Fibroblast of lung (primary cell): ENCODE measurements around the gene TGFBR3. TPM values are rescaled to one million over a fixed set of nuclear protein-coding genes. Genes with fewer than 3 reads are reported as not detected.
A peak's percentile ranks its signal among the peaks of the same experiment; 100 is the strongest.

Experiments
- DNase-seq, 2 donors: peaks; one replicate each; pipeline versions ENCODE4 v3.0.0 to v3.0.0-alpha.2; 2010; ENCODE audit warnings: low read depth in 2 of 2
- H2AFZ ChIP-seq: 2 replicates; pipeline ENCODE4 v1.5.1; 2012; ENCODE audit warnings: low read length, control low read depth, inconsistent platforms
- H3K27ac ChIP-seq: 2 replicates; pipeline ENCODE4 v1.5.1; 2011; ENCODE audit warnings: low read length, control low read depth; ENCODE audit not compliant: insufficient read depth
- H3K27me3 ChIP-seq: 2 replicates; pipeline ENCODE4 v1.5.1; 2011; ENCODE audit warnings: mild to moderate bottlenecking, low read length; ENCODE audit not compliant: control insufficient read depth, insufficient read depth
- H3K36me3 ChIP-seq: 2 replicates; pipeline ENCODE4 v1.5.1; 2011; ENCODE audit warnings: low read length; ENCODE audit not compliant: control insufficient read depth, insufficient read depth
- H3K4me1 ChIP-seq: 2 replicates; pipeline ENCODE4 v1.5.1; 2011; ENCODE audit warnings: low read length; ENCODE audit not compliant: control insufficient read depth, insufficient read depth; ENCODE audit errors: extremely low read depth
- H3K4me2 ChIP-seq: 2 replicates; pipeline ENCODE4 v1.5.1; 2011; ENCODE audit warnings: low read length, control low read depth; ENCODE audit not compliant: insufficient read depth; ENCODE audit errors: extremely low read depth
- H3K4me3 ChIP-seq, 4 experiments: fragments of 200-600 bp in 1 of 4; sonication (generic) in 1 of 4; replicated peaks in 1 of 4; 2 replicates each; pipeline ENCODE4 v1.5.1; 2011 to 2016; ENCODE audit warnings: low read length in 4 of 4, low read depth in 3 of 4, mild to moderate bottlenecking in 3 of 4, control low read depth in 2 of 4, inconsistent platforms in 1 of 4, mixed read lengths in 1 of 4; ENCODE audit not compliant: insufficient read depth in 1 of 4; ENCODE audit errors: control extremely low read depth in 1 of 4
- H3K79me2 ChIP-seq: 2 replicates; pipeline ENCODE4 v1.5.1; 2012; ENCODE audit warnings: mild to moderate bottlenecking, low read length, inconsistent platforms; ENCODE audit not compliant: control insufficient read depth, insufficient read depth
- H3K9ac ChIP-seq: 2 replicates; pipeline ENCODE4 v1.5.1; 2011; ENCODE audit warnings: mild to moderate bottlenecking, low read length, control low read depth; ENCODE audit not compliant: insufficient read depth
- H3K9me3 ChIP-seq: 2 replicates; pipeline ENCODE4 v1.5.1; 2012; ENCODE audit warnings: low read depth, low read length; ENCODE audit not compliant: control insufficient read depth, insufficient read depth
- H4K20me1 ChIP-seq: 2 replicates; pipeline ENCODE4 v1.5.1; 2011; ENCODE audit warnings: low read length; ENCODE audit not compliant: control insufficient read depth, insufficient read depth; ENCODE audit errors: extremely low read depth
- EZH2 ChIP-seq: IDR thresholded peaks from 2 replicates; pipeline ENCODE4 v1.5.1; 2012; ENCODE audit warnings: low read length, control low read depth, mild to moderate bottlenecking; ENCODE audit errors: missing control alignments
- polyA plus RNA-seq, 2 donors: library from polyadenylated mRNA; depleted of rRNA in 1 of 2; stranded (reverse) in 1 of 2; unstranded in 1 of 2; fragments of >200 nt; gene quantifications; 2 replicates each; pipeline ENCODE4 v1.2.1, GENCODE V29; 2011 to 2012; ENCODE audit warnings: missing spikeins in 1 of 2
- total RNA-seq: library from RNA; depleted of rRNA; stranded (reverse); fragments of >200 nt; gene quantifications from 2 replicates; pipeline ENCODE4 v1.2.1, GENCODE V29; 2014
- TF ChIP-seq, protein P1 (sequence below), 2 donors: IDR thresholded peaks in 1 of 2; conservative IDR thresholded peaks in 1 of 2; 1 replicate in 1 of 2; 2 replicates in 1 of 2; pipeline ENCODE4 v1.5.1; 2011 to 2012; ENCODE audit warnings: low read length in 2 of 2, control low read depth in 1 of 2, inconsistent platforms in 1 of 2, low read depth in 1 of 2, mild to moderate bottlenecking in 1 of 2

Gene TGFBR3
- total and polyA plus RNA-seq, 2 donors (not counting 1 experiment from before 2014, with no cell fraction given), result 68.3 to 98.1 TPM

DNA sequence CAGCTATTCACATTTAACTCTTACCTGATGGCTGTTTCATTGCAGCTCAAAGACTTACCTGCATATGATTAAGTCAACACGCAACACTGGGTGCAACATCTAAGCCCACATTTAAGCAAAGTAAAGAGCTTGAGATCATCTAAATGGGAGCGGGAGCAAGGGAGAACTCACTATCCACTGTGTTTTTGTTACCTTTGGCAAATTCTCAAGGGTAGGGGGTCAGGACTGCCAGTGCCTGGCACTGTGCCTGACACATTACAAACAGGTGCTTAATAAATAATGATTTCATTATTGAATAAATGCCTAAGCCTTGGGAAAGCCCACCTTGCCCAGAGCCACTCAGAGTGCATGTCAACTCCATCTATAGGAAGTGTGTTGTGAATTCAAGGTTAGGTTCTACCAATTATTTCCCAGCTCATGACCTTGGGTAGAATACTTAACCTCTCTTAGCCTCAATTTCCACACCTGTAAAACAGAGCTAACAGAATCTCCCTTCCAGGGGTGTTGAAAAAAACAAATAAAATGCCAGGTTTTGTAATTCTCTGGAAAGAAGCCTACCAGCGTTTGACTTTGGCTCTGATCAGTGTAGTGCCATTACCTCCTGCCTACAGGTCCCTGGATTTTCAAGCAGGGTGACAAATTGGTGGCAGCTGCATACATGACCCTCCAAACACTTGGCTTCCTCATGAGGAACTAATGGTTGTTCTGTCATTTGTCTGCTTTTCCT lies 109.7 kb downstream of the TGFBR3 start:
- no peak overlapping the region for H3K4me2 ChIP-seq
- no peaks in the 10 kb centered on the region for H3K9me3 ChIP-seq
- no peak overlapping the region for H3K4me3 ChIP-seq
- no peak overlapping the region for H2AFZ ChIP-seq
- H3K27ac ChIP-seq, result no peak overlapping the region
- peaks cover 3% of the 10 kb centered on the region for H3K4me1 ChIP-seq
- no peaks in the 10 kb centered on the region for H3K36me3 ChIP-seq
- H4K20me1 ChIP-seq, result no peaks in the 10 kb centered on the region
- DNase-seq, result no peak
- H3K79me2 ChIP-seq, result peaks cover 2% of the 10 kb centered on the region
- TF ChIP-seq, protein P1, sequence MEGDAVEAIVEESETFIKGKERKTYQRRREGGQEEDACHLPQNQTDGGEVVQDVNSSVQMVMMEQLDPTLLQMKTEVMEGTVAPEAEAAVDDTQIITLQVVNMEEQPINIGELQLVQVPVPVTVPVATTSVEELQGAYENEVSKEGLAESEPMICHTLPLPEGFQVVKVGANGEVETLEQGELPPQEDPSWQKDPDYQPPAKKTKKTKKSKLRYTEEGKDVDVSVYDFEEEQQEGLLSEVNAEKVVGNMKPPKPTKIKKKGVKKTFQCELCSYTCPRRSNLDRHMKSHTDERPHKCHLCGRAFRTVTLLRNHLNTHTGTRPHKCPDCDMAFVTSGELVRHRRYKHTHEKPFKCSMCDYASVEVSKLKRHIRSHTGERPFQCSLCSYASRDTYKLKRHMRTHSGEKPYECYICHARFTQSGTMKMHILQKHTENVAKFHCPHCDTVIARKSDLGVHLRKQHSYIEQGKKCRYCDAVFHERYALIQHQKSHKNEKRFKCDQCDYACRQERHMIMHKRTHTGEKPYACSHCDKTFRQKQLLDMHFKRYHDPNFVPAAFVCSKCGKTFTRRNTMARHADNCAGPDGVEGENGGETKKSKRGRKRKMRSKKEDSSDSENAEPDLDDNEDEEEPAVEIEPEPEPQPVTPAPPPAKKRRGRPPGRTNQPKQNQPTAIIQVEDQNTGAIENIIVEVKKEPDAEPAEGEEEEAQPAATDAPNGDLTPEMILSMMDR (conservative IDR thresholded peaks at IDR 0.05 in 1 of 2, IDR thresholded peaks at IDR 0.05 in 1 of 2; ENCODE audit: low read depth in 1 of 2, low read length in 2 of 2), result no peak
- TF ChIP-seq EZH2, result no peak
- H3K27me3 ChIP-seq, result no peaks in the 10 kb centered on the region
- H3K9ac ChIP-seq, result no peak overlapping the region

DNA sequence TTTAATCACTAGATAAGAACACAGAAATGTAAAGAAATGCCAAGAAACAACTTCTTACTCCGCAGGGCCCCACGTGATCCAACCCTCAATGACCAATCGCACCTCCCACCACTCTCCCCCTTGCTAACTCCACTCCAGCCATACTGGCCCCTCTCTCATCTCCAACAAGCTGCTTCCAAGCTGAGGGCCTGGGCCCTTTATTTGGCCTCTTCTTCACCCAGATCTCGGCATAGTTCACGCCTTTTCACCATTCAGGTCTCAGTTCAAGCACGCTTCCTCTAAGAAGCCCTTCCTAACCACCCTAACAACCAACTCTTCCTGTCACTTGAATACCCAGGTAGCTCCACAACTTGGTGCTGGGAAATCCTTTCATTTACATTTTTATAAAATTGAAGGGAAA lies 110.7 kb downstream of the TGFBR3 start:
- H2AFZ ChIP-seq, result no peak overlapping the region
- H3K9ac ChIP-seq, result no peak overlapping the region
- H3K9me3 ChIP-seq, result no peaks in the 10 kb centered on the region
- no peak overlapping the region for H3K4me3 ChIP-seq
- no peak overlapping the region for H3K4me2 ChIP-seq
- H3K27ac ChIP-seq, result no peak overlapping the region
- H3K4me1 ChIP-seq, result no peaks in the 10 kb centered on the region
- no peaks in the 10 kb centered on the region for H4K20me1 ChIP-seq
- H3K27me3 ChIP-seq, result no peaks in the 10 kb centered on the region
- peaks cover 2% of the 10 kb centered on the region for H3K79me2 ChIP-seq
- TF ChIP-seq, protein P1 (conservative IDR thresholded peaks at IDR 0.05 in 1 of 2, IDR thresholded peaks at IDR 0.05 in 1 of 2; ENCODE audit: low read depth in 1 of 2, low read length in 2 of 2), result no peak
- no peak for TF ChIP-seq EZH2
- no peaks in the 10 kb centered on the region for H3K36me3 ChIP-seq
- no peak for DNase-seq

DNA sequence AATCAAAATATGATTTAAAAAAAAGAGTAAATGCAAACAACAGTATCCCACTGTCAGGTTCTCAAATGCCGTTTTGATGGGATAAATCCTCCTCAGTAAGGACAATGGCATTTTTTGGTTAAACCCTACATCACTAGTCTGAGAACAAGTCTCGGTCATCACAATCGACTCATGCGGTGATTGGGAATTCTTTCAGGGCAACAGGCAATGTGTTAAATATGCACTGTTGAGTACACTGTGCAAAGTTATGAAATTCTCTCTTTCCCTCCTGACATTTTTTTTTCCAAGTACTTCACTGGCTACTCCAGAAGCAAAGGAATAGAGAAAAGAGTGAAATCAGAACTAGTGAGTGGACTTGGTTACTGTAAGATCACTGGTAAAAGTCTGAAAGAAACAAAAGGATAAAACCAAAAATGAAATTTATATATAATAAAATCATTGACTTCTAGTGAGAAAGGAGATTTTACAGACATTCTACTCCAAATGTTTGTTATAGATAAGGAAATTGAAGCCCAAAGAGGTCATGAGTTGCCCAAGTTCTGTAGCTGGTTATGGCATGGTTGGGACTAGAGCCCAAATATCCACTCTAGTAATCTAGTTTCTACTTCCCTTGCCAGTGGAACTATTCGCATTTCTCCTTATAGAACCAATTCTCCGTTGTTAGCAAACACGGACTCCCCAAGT lies 111.3 kb downstream of the TGFBR3 start:
- Histone ChIP-seq H3K4me1 (peaks cover 3% of the 10 kb centered on the region), H4K20me1 (no peaks in the 10 kb centered on the region), H3K27ac (no peak overlapping the region), H2AFZ (no peak overlapping the region), H3K4me2 (no peak overlapping the region), H3K36me3 (no peaks in the 10 kb centered on the region), H3K9me3 (no peaks in the 10 kb centered on the region), H3K79me2 (peaks cover 2% of the 10 kb centered on the region), H3K27me3 (no peaks in the 10 kb centered on the region), H3K4me3 (no peak overlapping the region), H3K9ac (no peak overlapping the region)
- TF ChIP-seq, protein P1 (conservative IDR thresholded peaks at IDR 0.05 in 1 of 2, IDR thresholded peaks at IDR 0.05 in 1 of 2; ENCODE audit: low read depth in 1 of 2, low read length in 2 of 2), result no peak
- TF ChIP-seq EZH2, result no peak
- peak; percentile 75 for DNase-seq
